Naive thymus-derived CD4-positive, alpha-beta T cell (primary cell): ENCODE results near the gene CENPL. TPM values are rescaled to one million over a fixed set of nuclear protein-coding genes. Genes with fewer than 3 reads are reported as not detected.
"Not testable (repeated sequence)": the region's sequence is repeated elsewhere in the genome, so short reads cannot be mapped to it uniquely, and the experiment has no call there.

Source experiments
- ATAC-seq: fragments of 150-1000 bp; cut with Tn5 transposase; 2 replicates; pipeline ENCODE4 v1.10.0; 2021; ENCODE audit warnings: mild to moderate bottlenecking, moderate library complexity
- CTCF ChIA-PET: fragments of 350-600 bp; sonication (Branson Sonifier 250); formaldehyde crosslinking; loops from one replicate; lab custom pipeline; 2021; ENCODE audit warnings: antibody characterized with exemption; lab: Charles Lee
- POLR2A ChIA-PET: fragments of 350-600 bp; sonication (Branson Sonifier 250); formaldehyde crosslinking; loops from one replicate; lab custom pipeline; 2021; ENCODE audit warnings: antibody characterized with exemption, inconsistent platforms; lab: Charles Lee
- DNase-seq, 9 donors: peaks; one replicate each; pipeline versions ENCODE4 v3.0.0 to v3.0.0-alpha.2; 2020 to 2022; ENCODE audit warnings: mixed read lengths in 1 of 9
- H3K27ac ChIP-seq: one replicate; pipeline ENCODE4 v1.7.0; 2013; ENCODE audit warnings: mild to moderate bottlenecking, low read depth, low read length, moderate library complexity
- H3K27me3 ChIP-seq, 2 donors: one replicate each; pipeline ENCODE4 v1.7.0; 2013; ENCODE audit warnings: low read length in 2 of 2, mild to moderate bottlenecking in 2 of 2, moderate library complexity in 2 of 2; ENCODE audit not compliant: control insufficient read depth in 2 of 2, insufficient read depth in 2 of 2
- H3K36me3 ChIP-seq, 3 experiments: 1 replicate in 2 of 3; 2 replicates in 1 of 3; pipeline ENCODE4 v1.7.0; 2013; ENCODE audit warnings: low read length in 3 of 3, mild to moderate bottlenecking in 3 of 3, moderate library complexity in 1 of 3; ENCODE audit not compliant: insufficient read depth in 3 of 3, control insufficient read depth in 2 of 3
- H3K4me1 ChIP-seq, 2 donors: one replicate each; pipeline ENCODE4 v1.7.0; 2013; ENCODE audit warnings: low read length in 2 of 2, mild to moderate bottlenecking in 2 of 2, moderate library complexity in 1 of 2; ENCODE audit not compliant: control insufficient read depth in 2 of 2, insufficient read depth in 2 of 2
- H3K4me3 ChIP-seq: 2 replicates; pipeline ENCODE4 v1.7.0; 2013; ENCODE audit warnings: mild to moderate bottlenecking, low read length
- H3K9me3 ChIP-seq, 3 experiments: 1 replicate in 2 of 3; 2 replicates in 1 of 3; pipeline ENCODE4 v1.7.0; 2013; ENCODE audit warnings: low read length in 3 of 3; ENCODE audit not compliant: control insufficient read depth in 2 of 3
- H3K27ac Mint-ChIP-seq, 9 donors: one replicate each; pipeline ENCODE4 v1.8.0; 2020 to 2022; ENCODE audit warnings: mixed read lengths in 9 of 9, mild to moderate bottlenecking in 8 of 9, moderate library complexity in 5 of 9, inconsistent platforms in 2 of 9
- H3K27me3 Mint-ChIP-seq, 5 donors: one replicate each; pipeline ENCODE4 v1.8.0; 2021 to 2022; ENCODE audit warnings: mixed read lengths in 5 of 5, mild to moderate bottlenecking in 1 of 5
- H3K36me3 Mint-ChIP-seq, 5 donors: one replicate each; pipeline ENCODE4 v1.8.0; 2020 to 2022; ENCODE audit warnings: mixed read lengths in 5 of 5, mild to moderate bottlenecking in 3 of 5, inconsistent platforms in 1 of 5
- H3K4me1 Mint-ChIP-seq, 7 donors: one replicate each; pipeline ENCODE4 v1.8.0; 2020 to 2022; ENCODE audit warnings: mixed read lengths in 7 of 7, mild to moderate bottlenecking in 3 of 7, inconsistent platforms in 1 of 7
- H3K4me3 Mint-ChIP-seq, 10 donors: one replicate each; pipeline ENCODE4 v1.8.0; 2020 to 2022; ENCODE audit warnings: mild to moderate bottlenecking in 10 of 10, mixed read lengths in 10 of 10, moderate library complexity in 6 of 10, inconsistent platforms in 2 of 10
- H3K9me3 Mint-ChIP-seq, 11 donors: one replicate each; pipeline ENCODE4 v1.8.0; 2020 to 2022; ENCODE audit warnings: mixed read lengths in 11 of 11, mild to moderate bottlenecking in 4 of 11, inconsistent platforms in 1 of 11, moderate library complexity in 1 of 11
- intact Hi-C, 2 donors: fragments of 100-400 bp; cut with micrococcal nuclease; formaldehyde crosslinking; loops; one replicate each; pipeline ENCODE4 v1.15.1; 2023
- polyA plus RNA-seq, 2 donors: library from polyadenylated mRNA; unstranded; fragments of 300-500 nt; fragmentation: Illumina TruSeq; gene quantifications; one replicate each; pipeline ENCODE4 v1.2.3, GENCODE V29; 2021
- total RNA-seq, 6 experiments: library from RNA in 5 of 6; stranded (reverse) in 5 of 6; gene quantifications; 1 replicate in 5 of 6; 2 replicates in 1 of 6; pipeline ENCODE4 v1.2.3 and lab custom pipeline; 2021 to 2026

CENPL gene
- total and polyA plus RNA-seq, 7 experiments from 2014 or later: 5.1 to 25.1 (median 6.9) TPM

DNA sequence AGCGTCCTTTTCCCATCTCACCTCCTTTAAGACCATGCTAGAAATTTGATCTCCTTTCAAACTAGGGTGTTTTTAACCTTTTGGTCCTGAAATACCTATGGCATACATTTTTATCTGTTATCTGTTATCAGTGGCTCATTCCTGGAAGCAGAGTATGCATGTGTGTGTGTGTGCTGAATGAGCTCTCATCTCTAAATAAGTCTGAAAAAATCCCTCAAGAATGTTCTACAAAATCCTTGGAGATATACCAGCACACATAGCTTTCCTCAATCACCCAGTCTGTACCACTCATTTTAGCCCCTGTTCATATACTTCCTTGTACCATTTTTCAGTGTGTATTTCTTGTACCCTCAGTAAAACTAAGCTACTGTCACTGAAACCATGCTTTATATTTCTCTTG is 6.2 kb downstream of the CENPL start:
- H3K36me3 Mint-ChIP-seq: peaks cover 0 to 52% (median 13%) of the 10 kb centered on the region in 5 donors
- peaks cover 28 to 61% (median 45%) of the 10 kb centered on the region in 7 donors for H3K4me1 Mint-ChIP-seq
- H3K4me1 ChIP-seq: peaks cover 6 to 7% of the 10 kb centered on the region in 2 donors
- H3K9me3 Mint-ChIP-seq: no peaks in the 10 kb centered on the region
- DNase-seq (no peak), ATAC-seq (no peak)
- CTCF ChIA-PET: interaction anchor here (1.5 kb wide), 1 partner anchor 389 kb away, joined by 4 read pairs; no protein-coding TSS in a partner anchor
- H3K9me3 ChIP-seq: no peaks in the 10 kb centered on the region
- no peak overlapping the region for H3K27ac ChIP-seq
- no peaks in the 10 kb centered on the region for H3K36me3 ChIP-seq
- H3K4me3 ChIP-seq: no peak overlapping the region
- POLR2A ChIA-PET: interaction anchor here (1.6 kb wide), 1 partner anchor 50 kb away, joined by 3 read pairs; the partner anchor contains the start of genes GAS5 and ZBTB37
- no peak overlapping the region for H3K4me3 Mint-ChIP-seq
- intact Hi-C loops: no loop called here
- H3K27ac Mint-ChIP-seq: peak overlapping the region in 1 of 9 donors; percentile 21
- H3K27me3 ChIP-seq: no peaks in the 10 kb centered on the region
- no peaks in the 10 kb centered on the region for H3K27me3 Mint-ChIP-seq

DNA sequence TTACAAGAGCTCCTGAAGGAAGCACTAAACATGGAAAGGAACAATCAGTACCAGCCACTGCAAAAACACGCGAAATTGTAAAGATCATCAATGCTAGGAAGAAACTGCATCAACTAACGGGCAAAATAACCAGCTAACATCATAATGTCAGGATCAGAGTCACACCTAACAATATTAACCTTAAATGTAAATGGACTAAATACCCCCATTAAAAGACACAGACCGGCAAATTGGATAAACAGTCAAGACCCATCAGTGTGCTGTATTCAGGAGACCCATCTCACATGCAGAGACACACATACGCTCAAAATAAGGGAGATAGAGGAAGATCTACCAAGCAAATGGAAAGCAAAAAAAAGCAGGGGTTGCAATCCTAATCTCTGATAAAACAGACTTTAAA is 11.0 kb downstream of the CENPL start:
- H3K4me1 Mint-ChIP-seq: peaks cover 16 to 42% (median 28%) of the 10 kb centered on the region in 7 donors
- H3K9me3 ChIP-seq, H3K4me3 ChIP-seq, DNase-seq, H3K27ac ChIP-seq, CTCF ChIA-PET, intact Hi-C loops, H3K27me3 ChIP-seq, H3K27me3 Mint-ChIP-seq, H3K27ac Mint-ChIP-seq, H3K4me3 Mint-ChIP-seq, H3K4me1 ChIP-seq, H3K9me3 Mint-ChIP-seq, ATAC-seq, POLR2A ChIA-PET: not testable (repeated sequence)
- peaks cover 0 to 10% (median 0%) of the 10 kb centered on the region in 3 experiments for H3K36me3 ChIP-seq
- peaks cover 7 to 65% (median 32%) of the 10 kb centered on the region in 5 donors for H3K36me3 Mint-ChIP-seq

DNA sequence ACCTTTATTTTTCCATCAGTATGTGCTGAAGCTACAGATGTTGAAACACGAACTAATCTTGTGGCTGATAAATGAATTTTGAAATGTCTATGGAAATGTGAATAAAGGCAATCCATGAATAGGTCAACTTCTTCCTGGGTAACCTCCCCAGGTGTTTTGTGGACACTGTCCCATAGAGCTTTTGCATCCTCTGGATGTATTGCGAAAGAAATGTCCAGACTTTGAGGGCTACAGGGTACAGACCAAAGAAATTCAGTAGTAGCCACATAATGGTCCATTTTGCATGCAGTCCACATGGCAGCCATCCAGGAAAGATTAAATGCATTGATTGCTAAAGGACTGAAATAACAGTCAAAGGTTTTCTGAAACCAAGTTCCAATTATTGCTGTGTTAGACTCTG is 21.7 kb downstream of the CENPL start:
- Histone ChIP-seq H3K4me1 (no peaks in the 10 kb centered on the region), H3K27ac (no peak overlapping the region), H3K9me3 (no peaks in the 10 kb centered on the region), H3K27me3 (no peaks in the 10 kb centered on the region), H3K36me3 (peaks cover 0 to 13% (median 3%) of the 10 kb centered on the region in 3 experiments), H3K4me3 (no peak overlapping the region)
- CTCF ChIA-PET: interaction anchor here (0.6 kb wide), 1 partner anchor 360 kb away, joined by 3 read pairs; no protein-coding TSS in a partner anchor
- ATAC-seq (no peak), DNase-seq (no peak)
- Mint-ChIP-seq H3K9me3 (no peaks in the 10 kb centered on the region), H3K4me1 (no peaks in the 10 kb centered on the region), H3K4me3 (no peak overlapping the region), H3K27me3 (no peaks in the 10 kb centered on the region), H3K27ac (no peak overlapping the region), H3K36me3 (peaks cover 8 to 41% (median 18%) of the 10 kb centered on the region in 5 donors)
- POLR2A ChIA-PET: no interaction called here
- intact Hi-C loops: no loop called here

DNA sequence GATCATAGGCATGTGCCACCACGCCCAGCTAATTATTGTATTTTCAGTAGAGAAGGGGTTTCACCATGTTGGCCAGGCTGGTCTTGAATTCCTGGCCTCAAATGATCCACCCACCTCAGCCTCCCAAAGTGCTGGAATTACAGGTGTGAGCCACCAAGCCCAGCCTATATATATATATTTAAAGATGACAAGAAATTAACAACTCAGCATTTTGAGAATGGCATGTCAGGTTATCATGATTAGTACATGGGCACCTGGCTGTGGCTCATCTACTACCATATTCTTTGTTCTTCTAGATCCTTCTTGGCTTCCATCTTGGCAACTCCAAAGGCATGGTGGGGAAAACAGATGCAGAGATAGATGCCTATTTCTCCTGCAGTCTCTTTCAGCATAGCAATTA is 24.7 kb downstream of the CENPL start:
- H3K27me3 Mint-ChIP-seq, CTCF ChIA-PET, H3K4me3 ChIP-seq, intact Hi-C loops, H3K9me3 Mint-ChIP-seq, H3K27me3 ChIP-seq, H3K4me1 Mint-ChIP-seq, ATAC-seq, DNase-seq, H3K4me3 Mint-ChIP-seq, POLR2A ChIA-PET, H3K27ac ChIP-seq, H3K27ac Mint-ChIP-seq, H3K4me1 ChIP-seq, H3K9me3 ChIP-seq: not testable (repeated sequence)
- peaks cover 0 to 28% (median 9%) of the 10 kb centered on the region in 5 donors for H3K36me3 Mint-ChIP-seq
- peaks cover 0 to 10% (median 3%) of the 10 kb centered on the region in 3 experiments for H3K36me3 ChIP-seq

DNA sequence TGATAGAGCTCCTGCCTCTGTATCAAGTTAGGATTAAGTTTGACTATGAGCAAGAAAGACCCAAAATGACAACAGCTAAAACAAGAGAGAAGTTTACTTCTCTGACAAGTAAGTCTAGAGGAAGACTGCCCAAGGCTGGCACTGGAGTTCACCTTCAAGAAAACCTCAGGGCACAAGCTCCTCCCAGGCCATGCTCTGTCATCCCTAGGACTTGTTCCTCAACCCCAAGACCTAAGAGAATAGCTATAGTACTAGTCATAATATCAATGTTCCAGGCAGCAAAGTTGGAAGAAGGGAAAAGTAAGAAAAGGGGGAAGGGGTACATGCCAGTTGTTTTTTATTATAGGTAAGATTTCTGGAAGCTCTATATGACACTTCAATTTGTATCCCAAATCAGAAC is 26.6 kb downstream of the CENPL start:
- H3K4me1 Mint-ChIP-seq: no peaks in the 10 kb centered on the region
- ATAC-seq (no peak), DNase-seq (no peak)
- Histone ChIP-seq H3K27me3 (no peaks in the 10 kb centered on the region), H3K9me3 (no peaks in the 10 kb centered on the region), H3K36me3 (peaks cover 0 to 6% (median 0%) of the 10 kb centered on the region in 3 experiments), H3K27ac (no peak overlapping the region), H3K4me1 (no peaks in the 10 kb centered on the region), H3K4me3 (no peak overlapping the region)
- POLR2A ChIA-PET: no interaction called here
- peaks cover 0 to 30% (median 0%) of the 10 kb centered on the region in 5 donors for H3K36me3 Mint-ChIP-seq
- peaks cover 0 to 4% (median 0%) of the 10 kb centered on the region in 11 donors for H3K9me3 Mint-ChIP-seq
- intact Hi-C loops: no loop called here
- no peak overlapping the region for H3K4me3 Mint-ChIP-seq
- no peaks in the 10 kb centered on the region for H3K27me3 Mint-ChIP-seq
- no peak overlapping the region for H3K27ac Mint-ChIP-seq
- CTCF ChIA-PET: no interaction called here

DNA sequence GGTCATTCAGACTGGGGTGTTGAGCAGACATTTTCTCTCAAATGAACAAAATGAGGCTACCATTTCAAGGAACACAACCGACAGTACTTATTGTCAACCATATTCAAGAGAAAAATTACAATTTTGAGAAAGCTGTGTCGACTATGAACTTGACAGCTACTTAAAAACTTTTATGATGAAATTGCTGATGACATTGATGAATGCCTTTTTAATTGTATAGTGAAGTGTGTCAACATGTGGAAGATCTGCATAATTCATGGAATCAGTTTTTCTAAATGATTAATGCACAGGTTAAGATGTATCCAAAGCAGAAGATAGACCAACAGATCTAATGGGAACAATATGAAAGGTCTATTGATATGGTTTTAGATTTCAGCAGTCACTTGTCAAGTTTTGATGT is 34.8 kb downstream of the CENPL start:
- Histone ChIP-seq H3K9me3 (no peaks in the 10 kb centered on the region), H3K36me3 (peaks cover 0 to 18% (median 5%) of the 10 kb centered on the region in 3 experiments), H3K4me1 (no peaks in the 10 kb centered on the region), H3K27me3 (no peaks in the 10 kb centered on the region), H3K27ac (no peak overlapping the region), H3K4me3 (no peak overlapping the region)
- DNase-seq: no peak
- H3K27me3 Mint-ChIP-seq: no peaks in the 10 kb centered on the region
- ChIA-PET CTCF (no interaction called here), POLR2A (no interaction called here)
- H3K4me3 Mint-ChIP-seq: no peak overlapping the region
- no peaks in the 10 kb centered on the region for H3K9me3 Mint-ChIP-seq
- intact Hi-C loops: no loop called here
- peaks cover 4 to 27% (median 12%) of the 10 kb centered on the region in 5 donors for H3K36me3 Mint-ChIP-seq
- no peak for ATAC-seq
- H3K4me1 Mint-ChIP-seq: peaks cover 0 to 5% (median 0%) of the 10 kb centered on the region in 7 donors
- peak overlapping the region in 3 of 9 donors; percentile 1 to 43 (median 4) for H3K27ac Mint-ChIP-seq

DNA sequence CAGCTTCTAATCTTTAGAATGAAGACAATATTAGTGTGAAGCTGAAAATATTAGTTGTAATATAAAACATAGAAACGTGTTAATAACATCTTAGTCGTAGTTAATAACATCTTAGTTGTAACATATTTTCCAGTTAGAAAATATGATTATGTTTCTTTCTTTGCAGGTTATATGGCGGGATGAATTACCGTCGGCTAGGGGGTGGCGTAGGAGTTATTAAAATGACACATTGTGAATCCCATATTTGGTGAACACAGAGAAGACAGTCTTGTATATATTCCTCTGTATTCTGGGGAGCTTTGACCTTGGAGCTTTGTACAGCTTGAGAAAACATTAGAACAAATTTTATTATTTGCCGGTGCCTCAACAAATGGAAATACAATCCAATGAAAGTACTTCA is 39.7 kb downstream of the CENPL start:
- ATAC-seq: no peak
- H3K36me3 ChIP-seq: peaks cover 0 to 56% (median 5%) of the 10 kb centered on the region in 3 experiments
- CTCF ChIA-PET: no interaction called here
- POLR2A ChIA-PET: no interaction called here
- intact Hi-C loops: no loop called here
- Mint-ChIP-seq H3K4me1 (no peaks in the 10 kb centered on the region), H3K27ac (peak overlapping the region in 3 of 9 donors; percentile 1 to 25 (median 7)), H3K36me3 (peaks cover 7 to 39% (median 13%) of the 10 kb centered on the region in 5 donors), H3K27me3 (no peaks in the 10 kb centered on the region), H3K9me3 (no peaks in the 10 kb centered on the region), H3K4me3 (no peak overlapping the region)
- no peaks in the 10 kb centered on the region for H3K4me1 ChIP-seq
- H3K27me3 ChIP-seq: no peaks in the 10 kb centered on the region
- no peak overlapping the region for H3K4me3 ChIP-seq
- H3K9me3 ChIP-seq: no peaks in the 10 kb centered on the region
- no peak overlapping the region for H3K27ac ChIP-seq
- no peak for DNase-seq
